ENCODE data around the gene EGR2.

GRCh38 chr10:62795762-62796161 is 20.4 kb downstream of the EGR2 start:
- TF ChIP-seq SRF (IDR thresholded peaks at IDR 0.05; ENCODE audit: low read depth in 2 of 2, low read length in 2 of 2), result no peak
- TF ChIP-seq, protein P1, sequence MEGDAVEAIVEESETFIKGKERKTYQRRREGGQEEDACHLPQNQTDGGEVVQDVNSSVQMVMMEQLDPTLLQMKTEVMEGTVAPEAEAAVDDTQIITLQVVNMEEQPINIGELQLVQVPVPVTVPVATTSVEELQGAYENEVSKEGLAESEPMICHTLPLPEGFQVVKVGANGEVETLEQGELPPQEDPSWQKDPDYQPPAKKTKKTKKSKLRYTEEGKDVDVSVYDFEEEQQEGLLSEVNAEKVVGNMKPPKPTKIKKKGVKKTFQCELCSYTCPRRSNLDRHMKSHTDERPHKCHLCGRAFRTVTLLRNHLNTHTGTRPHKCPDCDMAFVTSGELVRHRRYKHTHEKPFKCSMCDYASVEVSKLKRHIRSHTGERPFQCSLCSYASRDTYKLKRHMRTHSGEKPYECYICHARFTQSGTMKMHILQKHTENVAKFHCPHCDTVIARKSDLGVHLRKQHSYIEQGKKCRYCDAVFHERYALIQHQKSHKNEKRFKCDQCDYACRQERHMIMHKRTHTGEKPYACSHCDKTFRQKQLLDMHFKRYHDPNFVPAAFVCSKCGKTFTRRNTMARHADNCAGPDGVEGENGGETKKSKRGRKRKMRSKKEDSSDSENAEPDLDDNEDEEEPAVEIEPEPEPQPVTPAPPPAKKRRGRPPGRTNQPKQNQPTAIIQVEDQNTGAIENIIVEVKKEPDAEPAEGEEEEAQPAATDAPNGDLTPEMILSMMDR (IDR thresholded peaks at IDR 0.05 in 2 of 3, conservative IDR thresholded peaks at IDR 0.05 in 1 of 3; ENCODE audit: control insufficient read depth in 2 of 3, extremely low read depth in 1 of 3, insufficient read depth in 1 of 3, low read depth in 3 of 3, low read length in 3 of 3), result no peak
- no peak for TF ChIP-seq YBX1 (IDR thresholded peaks at IDR 0.05)
- no peak for TF ChIP-seq POLR2A (IDR thresholded peaks at IDR 0.05; ENCODE audit: low read depth, low read length)
- TF ChIP-seq ZNF24 (IDR thresholded peaks at IDR 0.05), result no peak
- no peak for TF ChIP-seq EZH2 (IDR thresholded peaks at IDR 0.05; ENCODE audit: borderline replicate concordance, control insufficient read depth, low read depth, low read length)
- TF ChIP-seq SIN3A (IDR thresholded peaks at IDR 0.05; ENCODE audit: low read depth, low read length), result no peak
- no peak for TF ChIP-seq YY1 (IDR thresholded peaks at IDR 0.05; ENCODE audit: low read depth, low read length)

Data from GM12878 (cell line).